Osteocyte (in vitro differentiated cells): Measurements from ENCODE around the gene WDSUB1. TPM values are rescaled to one million over a fixed set of nuclear protein-coding genes. Genes with fewer than 3 reads are reported as not detected.

Experiments used
- DNase-seq: peaks from one replicate; pipeline ENCODE4 v3.0.0; 2021; ENCODE audit warnings: mixed read lengths; ENCODE audit not compliant: unreplicated experiment; ENCODE audit errors: extremely low spot score
- H3K27ac Mint-ChIP-seq: one replicate; pipeline ENCODE4 v1.8.0; 2021; ENCODE audit warnings: mild to moderate bottlenecking, mixed read lengths; ENCODE audit not compliant: unreplicated experiment
- H3K27me3 Mint-ChIP-seq: one replicate; pipeline ENCODE4 v1.8.0; 2021; ENCODE audit warnings: mixed read lengths; ENCODE audit not compliant: unreplicated experiment
- H3K36me3 Mint-ChIP-seq: one replicate; pipeline ENCODE4 v1.8.0; 2021; ENCODE audit warnings: mixed read lengths; ENCODE audit not compliant: unreplicated experiment
- H3K4me1 Mint-ChIP-seq: one replicate; pipeline ENCODE4 v1.8.0; 2021; ENCODE audit warnings: mixed read lengths; ENCODE audit not compliant: unreplicated experiment
- H3K4me3 Mint-ChIP-seq: one replicate; pipeline ENCODE4 v1.8.0; 2021; ENCODE audit warnings: mild to moderate bottlenecking, moderate library complexity, mixed read lengths; ENCODE audit not compliant: unreplicated experiment
- H3K9me3 Mint-ChIP-seq: one replicate; pipeline ENCODE4 v1.8.0; 2021; ENCODE audit warnings: mixed read lengths; ENCODE audit not compliant: unreplicated experiment
- total RNA-seq: library from RNA; stranded (reverse); gene quantifications from 2 replicates; pipeline ENCODE4 v1.2.1, GENCODE V29; 2021
- TF ChIP-seq, protein P1 (sequence below): fragments of 200-600 bp; sonication (generic); IDR thresholded peaks from 2 replicates; pipeline ENCODE4 v1.5.0; 2021; ENCODE audit warnings: antibody characterized with exemption, mild to moderate bottlenecking, moderate library complexity

Gene WDSUB1
- total RNA-seq, 1 donor from 2014 or later: 14.7 TPM

DNA sequence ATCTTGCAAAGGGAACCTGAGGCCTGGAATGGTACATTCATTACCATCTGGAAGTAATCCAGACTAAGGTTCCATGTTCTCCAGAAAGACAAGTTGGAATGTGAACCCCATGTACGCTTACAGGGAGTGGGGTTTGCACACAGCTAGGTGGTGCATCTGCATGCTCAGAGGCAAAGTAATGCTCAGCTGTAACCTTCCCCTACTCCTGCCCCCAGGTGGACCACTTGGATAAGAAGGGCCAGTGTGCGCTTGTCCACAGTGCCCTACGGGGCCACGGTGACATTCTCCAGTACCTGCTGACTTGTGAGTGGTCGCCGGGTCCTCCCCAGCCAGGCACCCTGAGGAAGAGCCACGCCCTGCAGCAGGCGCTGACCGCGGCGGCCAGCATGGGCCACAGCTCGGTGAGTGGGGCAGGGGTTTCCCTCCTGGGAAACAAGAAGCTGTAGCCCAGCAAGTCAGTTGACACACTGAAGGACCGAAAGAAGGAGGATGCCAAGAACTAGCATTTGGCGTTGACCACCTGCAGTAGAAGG is 90.0 kb downstream of the WDSUB1 start:
- TF ChIP-seq, protein P1, sequence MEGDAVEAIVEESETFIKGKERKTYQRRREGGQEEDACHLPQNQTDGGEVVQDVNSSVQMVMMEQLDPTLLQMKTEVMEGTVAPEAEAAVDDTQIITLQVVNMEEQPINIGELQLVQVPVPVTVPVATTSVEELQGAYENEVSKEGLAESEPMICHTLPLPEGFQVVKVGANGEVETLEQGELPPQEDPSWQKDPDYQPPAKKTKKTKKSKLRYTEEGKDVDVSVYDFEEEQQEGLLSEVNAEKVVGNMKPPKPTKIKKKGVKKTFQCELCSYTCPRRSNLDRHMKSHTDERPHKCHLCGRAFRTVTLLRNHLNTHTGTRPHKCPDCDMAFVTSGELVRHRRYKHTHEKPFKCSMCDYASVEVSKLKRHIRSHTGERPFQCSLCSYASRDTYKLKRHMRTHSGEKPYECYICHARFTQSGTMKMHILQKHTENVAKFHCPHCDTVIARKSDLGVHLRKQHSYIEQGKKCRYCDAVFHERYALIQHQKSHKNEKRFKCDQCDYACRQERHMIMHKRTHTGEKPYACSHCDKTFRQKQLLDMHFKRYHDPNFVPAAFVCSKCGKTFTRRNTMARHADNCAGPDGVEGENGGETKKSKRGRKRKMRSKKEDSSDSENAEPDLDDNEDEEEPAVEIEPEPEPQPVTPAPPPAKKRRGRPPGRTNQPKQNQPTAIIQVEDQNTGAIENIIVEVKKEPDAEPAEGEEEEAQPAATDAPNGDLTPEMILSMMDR: no peak
- peaks cover 52% of the 10 kb centered on the region for H3K36me3 Mint-ChIP-seq
- DNase-seq: no peak
- no peaks in the 10 kb centered on the region for H3K4me1 Mint-ChIP-seq
- no peaks in the 10 kb centered on the region for H3K27me3 Mint-ChIP-seq
- no peaks in the 10 kb centered on the region for H3K9me3 Mint-ChIP-seq
- no peak overlapping the region for H3K27ac Mint-ChIP-seq
- H3K4me3 Mint-ChIP-seq: no peak overlapping the region

DNA sequence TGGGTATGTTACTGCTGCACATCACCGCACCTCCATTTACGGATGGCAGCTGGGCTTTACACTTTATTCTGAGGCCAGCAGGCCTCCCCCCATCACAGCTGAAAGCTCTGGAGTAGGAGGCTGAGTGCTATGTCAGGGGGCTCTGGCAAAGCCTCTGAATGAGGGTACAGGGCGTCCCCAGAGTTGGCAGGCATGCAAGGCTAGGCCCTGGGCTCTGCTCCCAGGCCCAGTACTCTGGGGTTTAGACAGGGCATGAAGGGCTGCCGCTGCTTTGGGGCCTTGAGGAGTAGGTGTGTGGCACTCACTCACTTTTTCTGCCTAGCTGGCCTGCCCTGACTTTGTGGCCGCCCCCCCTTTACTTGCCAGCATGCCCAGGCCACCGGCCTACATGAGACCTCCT is 90.8 kb downstream of the WDSUB1 start:
- Mint-ChIP-seq H3K36me3 (peaks cover 52% of the 10 kb centered on the region), H3K9me3 (no peaks in the 10 kb centered on the region), H3K27me3 (no peaks in the 10 kb centered on the region), H3K4me3 (no peak overlapping the region), H3K4me1 (no peaks in the 10 kb centered on the region), H3K27ac (no peak overlapping the region)
- TF ChIP-seq, protein P1: no peak
- no peak for DNase-seq

DNA sequence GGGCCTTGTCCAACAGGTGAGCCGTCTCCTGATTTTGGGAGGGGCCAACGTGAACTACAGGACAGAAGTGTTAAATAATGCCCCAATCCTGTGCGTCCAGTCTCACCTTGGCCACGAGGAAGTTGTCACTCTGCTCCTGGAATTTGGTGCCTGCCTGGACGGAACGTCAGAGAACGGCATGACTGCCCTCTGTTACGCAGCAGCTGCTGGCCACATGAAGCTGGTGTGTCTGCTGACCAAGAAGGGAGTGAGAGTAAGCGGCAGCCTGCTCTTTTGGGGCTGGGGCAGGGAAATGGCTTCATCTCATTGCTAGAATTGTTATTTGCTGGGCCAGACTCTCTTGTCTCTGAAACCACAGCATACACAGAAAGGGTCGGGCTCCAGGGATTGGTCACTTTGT is 92.3 kb downstream of the WDSUB1 start:
- DNase-seq: no peak

DNA sequence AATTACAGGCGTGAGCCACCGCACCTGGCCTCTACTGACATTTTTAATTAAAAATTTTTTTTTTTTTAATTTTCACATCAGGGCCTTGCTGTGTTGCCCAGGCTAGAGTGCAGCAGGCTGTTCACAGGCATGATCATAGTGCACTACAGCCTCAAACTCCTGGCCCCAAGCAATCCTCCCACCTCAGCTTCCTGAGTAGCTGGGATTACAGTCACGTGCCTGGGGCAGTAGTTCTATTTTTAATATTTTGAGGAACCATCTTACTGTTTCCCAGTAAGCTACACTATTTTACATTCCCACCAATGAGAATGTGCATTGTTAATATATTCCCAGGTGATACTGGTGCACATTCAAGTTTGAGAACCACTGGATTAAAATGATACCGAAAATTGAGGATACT is 92.7 kb downstream of the WDSUB1 start:
- Mint-ChIP-seq H3K27ac (no peak overlapping the region), H3K4me3 (no peak overlapping the region), H3K9me3 (no peaks in the 10 kb centered on the region), H3K27me3 (no peaks in the 10 kb centered on the region), H3K4me1 (no peaks in the 10 kb centered on the region), H3K36me3 (peaks cover 40% of the 10 kb centered on the region)
- DNase-seq: no peak
- TF ChIP-seq, protein P1: no peak

More for the DNA sequence above, 92.3 kb downstream of the WDSUB1 start:
- Mint-ChIP-seq H3K27me3 (no peaks in the 10 kb centered on the region), H3K4me3 (no peak overlapping the region), H3K4me1 (no peaks in the 10 kb centered on the region), H3K27ac (no peak overlapping the region), H3K36me3 (peaks cover 43% of the 10 kb centered on the region), H3K9me3 (no peaks in the 10 kb centered on the region)
- TF ChIP-seq, protein P1: no peak

DNA sequence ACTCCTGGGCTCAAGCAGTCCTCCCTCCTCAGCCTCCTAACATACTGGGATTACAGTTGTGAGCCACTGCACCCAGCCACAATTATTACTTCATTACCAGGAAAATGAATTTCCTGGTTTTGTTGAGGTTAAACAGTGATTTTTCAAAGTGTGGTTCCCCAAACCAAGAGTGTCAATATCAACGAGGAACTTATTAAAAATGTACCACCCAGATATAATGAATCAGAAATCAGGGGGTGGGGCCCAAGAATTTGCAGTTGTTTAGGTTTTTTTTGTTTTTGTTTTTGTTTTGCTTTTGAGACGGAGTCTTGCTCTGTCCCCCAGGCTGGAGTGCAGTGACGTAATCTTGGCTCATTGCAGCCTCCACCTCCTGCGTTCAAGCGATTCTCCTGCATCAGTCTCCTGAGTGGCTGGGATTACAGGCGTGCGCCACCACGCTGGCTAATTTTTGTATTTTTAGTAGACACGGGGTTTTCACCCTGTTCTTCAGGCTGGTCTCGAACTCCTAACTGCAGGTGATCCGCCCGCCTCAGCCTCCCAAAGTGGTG is 94.1 kb downstream of the WDSUB1 start:
- Mint-ChIP-seq H3K4me3 (no peak overlapping the region), H3K36me3 (peaks cover 36% of the 10 kb centered on the region), H3K27ac (no peak overlapping the region), H3K27me3 (no peaks in the 10 kb centered on the region), H3K4me1 (no peaks in the 10 kb centered on the region), H3K9me3 (no peaks in the 10 kb centered on the region)
- DNase-seq: no peak
- TF ChIP-seq, protein P1: no peak
